Epithelial cell of esophagus (primary cell): ENCODE results near the gene GFRA4.

Experiments
- DNase-seq: peaks from one replicate; pipeline ENCODE4 v3.0.0; 2010; ENCODE audit warnings: low read depth
- H3K4me3 ChIP-seq: 2 replicates; pipeline ENCODE4 v1.5.1; 2011; ENCODE audit warnings: mild to moderate bottlenecking, low read length, control low read depth
- CTCF ChIP-seq: IDR thresholded peaks from 2 replicates; pipeline ENCODE4 v1.5.1; 2011; ENCODE audit warnings: low read depth, mild to moderate bottlenecking, low read length, control low read depth, inconsistent platforms; ENCODE audit not compliant: insufficient read depth; ENCODE audit errors: missing control alignments

Gene GFRA4

GRCh38 chr20:3679749-3680700, 16.8 kb upstream of the GFRA4 start:
- H3K4me3 ChIP-seq, result no peak overlapping the region
- DNase-seq, result no peak
- TF ChIP-seq CTCF, result no peak

- TF ChIP-seq CTCF, result no peak
- DNase-seq, result no peak
- H3K4me3 ChIP-seq, result no peak overlapping the region
These were observed 15.9 kb upstream of the GFRA4 start for GRCh38 chr20:3678856-3679720.

DNA sequence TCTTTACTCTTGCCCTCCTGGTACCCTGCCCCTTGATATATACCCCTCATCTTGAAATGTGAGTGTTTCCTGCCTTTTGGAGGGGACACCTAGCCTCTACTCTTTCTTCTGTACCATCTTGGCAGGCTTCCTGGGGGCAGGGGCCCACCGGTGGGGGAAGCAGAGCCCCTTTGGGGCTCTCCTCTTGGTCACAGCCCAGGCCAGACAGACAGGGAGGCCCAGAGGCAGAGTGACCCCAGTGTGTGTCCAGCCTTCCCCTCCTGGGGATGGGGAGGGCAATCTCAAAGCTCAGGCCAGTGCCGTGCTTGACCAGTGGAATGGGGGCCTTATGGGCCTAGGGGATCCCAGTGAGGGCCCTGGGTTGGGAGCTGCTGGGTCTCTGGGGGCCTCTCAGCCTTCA, 15.0 kb upstream of the GFRA4 start:
- no peak overlapping the region for H3K4me3 ChIP-seq
- DNase-seq, result no peak
- TF ChIP-seq CTCF, result no peak

DNA sequence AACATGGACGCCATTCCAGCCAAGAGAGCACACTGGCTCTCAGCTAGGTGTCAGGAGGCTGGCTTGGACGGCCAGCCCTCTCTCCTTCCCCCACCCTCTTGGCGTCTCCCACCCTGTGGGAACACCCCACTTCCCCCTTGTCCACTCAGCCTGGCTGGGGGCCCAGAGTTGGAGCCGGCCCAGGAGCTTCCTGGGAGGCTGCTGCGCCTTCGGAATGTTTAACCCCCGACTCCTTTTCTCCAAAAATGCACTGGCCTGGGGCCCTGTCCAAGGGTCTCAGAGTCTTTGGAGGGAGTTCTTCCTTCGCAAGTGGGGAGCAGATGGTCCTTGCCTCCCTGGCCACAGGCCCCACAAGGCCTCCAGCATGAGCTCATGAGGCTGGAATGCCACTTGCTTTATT, 14.5 kb upstream of the GFRA4 start:
- H3K4me3 ChIP-seq, result no peak overlapping the region
- no peak for DNase-seq
- TF ChIP-seq CTCF, result no peak

DNA sequence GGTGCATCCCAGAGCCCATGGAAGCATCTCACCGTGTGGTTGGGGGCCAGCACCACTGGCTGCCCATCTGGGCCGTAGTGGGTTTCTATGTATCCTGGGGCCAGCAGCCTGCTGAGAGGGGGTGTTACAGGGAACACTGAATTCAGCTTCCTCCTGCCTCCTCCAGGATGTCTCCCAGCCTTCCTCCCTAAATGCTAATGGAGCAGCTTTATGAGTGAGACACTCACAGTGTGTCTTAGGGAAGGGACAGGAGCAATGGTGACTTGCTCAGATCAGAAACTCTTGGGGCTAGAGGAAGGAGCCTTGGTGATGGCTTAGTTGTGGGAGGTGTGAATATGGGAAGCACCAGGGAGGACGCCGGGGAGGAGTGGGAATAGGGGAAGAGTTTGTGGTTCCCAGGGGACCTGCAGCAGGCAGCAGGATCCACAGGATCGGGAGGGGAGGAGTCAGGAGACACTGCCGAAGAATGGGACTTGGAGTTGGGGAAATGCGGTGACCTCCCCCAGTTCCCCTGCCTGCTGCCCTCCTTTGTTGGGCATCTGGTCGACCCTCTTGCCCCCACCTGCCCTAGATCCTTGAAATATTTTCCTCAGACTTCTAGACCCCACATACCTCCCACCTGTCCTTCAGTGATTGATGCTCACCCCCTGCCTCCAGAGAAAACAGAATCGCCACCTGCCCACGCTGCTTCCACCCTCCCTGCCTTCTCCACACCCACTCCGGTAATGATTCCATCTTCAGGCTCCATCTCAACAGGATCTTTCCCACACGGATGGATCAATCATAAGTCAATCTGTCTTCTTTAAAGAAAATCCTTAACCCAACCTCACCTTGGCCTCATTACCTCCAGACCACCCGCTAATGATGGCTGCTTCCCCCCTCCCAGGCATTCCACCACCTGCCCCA, 12.0 kb upstream of the GFRA4 start:
- TF ChIP-seq CTCF, result no peak
- no peak for DNase-seq
- H3K4me3 ChIP-seq, result no peak overlapping the region

DNA sequence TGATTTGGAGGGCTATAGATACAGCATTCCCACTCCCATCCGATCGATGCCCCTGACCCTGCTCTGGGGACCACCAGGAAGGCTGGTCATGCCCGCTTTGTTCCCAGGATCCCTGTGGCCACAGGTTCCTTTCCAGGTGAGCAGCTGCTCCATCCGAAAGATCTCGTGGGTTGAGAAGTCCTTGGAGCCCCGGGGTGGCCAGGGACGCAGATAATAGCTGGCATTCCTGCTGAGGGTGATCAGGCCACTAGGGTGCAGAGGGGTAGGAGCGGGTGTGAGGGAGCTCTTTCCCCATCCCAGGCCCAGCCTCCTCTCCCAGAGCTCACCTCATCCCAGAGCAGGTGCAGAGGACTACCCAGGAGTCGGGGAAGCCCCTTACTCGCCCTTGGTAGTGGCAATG, 11.2 kb upstream of the GFRA4 start:
- TF ChIP-seq CTCF, result peak; percentile 5
- no peak for DNase-seq

More for the DNA sequence above, 11.2 kb upstream of the GFRA4 start:
- no peak overlapping the region for H3K4me3 ChIP-seq
